ENCODE results near the gene ABHD5.
A peak's percentile ranks its signal among the peaks of the same experiment; 100 is the strongest.

ABHD5 gene

DNA sequence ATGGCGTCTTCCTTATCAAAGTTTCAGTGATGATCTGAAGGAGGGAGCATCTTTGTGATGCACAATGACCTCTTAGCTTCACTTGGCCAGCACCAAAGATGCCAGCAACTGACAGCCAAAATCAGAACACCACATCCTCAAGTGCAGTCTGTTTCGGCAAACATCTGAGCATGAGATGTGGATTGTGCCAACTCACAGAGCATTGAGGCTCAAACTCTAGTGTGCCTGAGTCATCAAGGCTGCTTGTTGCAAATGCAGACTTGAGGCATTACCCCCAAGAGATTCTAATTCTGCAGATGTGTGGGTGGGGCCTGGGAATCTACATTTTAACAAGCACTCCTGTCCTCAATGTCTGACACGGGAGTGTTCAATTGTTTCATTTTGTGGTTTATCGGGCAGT, 35.8 kb downstream of the ABHD5 start:
- TF ChIP-seq, protein P1, sequence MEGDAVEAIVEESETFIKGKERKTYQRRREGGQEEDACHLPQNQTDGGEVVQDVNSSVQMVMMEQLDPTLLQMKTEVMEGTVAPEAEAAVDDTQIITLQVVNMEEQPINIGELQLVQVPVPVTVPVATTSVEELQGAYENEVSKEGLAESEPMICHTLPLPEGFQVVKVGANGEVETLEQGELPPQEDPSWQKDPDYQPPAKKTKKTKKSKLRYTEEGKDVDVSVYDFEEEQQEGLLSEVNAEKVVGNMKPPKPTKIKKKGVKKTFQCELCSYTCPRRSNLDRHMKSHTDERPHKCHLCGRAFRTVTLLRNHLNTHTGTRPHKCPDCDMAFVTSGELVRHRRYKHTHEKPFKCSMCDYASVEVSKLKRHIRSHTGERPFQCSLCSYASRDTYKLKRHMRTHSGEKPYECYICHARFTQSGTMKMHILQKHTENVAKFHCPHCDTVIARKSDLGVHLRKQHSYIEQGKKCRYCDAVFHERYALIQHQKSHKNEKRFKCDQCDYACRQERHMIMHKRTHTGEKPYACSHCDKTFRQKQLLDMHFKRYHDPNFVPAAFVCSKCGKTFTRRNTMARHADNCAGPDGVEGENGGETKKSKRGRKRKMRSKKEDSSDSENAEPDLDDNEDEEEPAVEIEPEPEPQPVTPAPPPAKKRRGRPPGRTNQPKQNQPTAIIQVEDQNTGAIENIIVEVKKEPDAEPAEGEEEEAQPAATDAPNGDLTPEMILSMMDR (conservative IDR thresholded peaks at IDR 0.05; ENCODE audit: low read length), result no peak
- H3K4me3 ChIP-seq (ENCODE audit: low read length), result no peak overlapping the region
- DNase-seq (ENCODE audit: low read depth), result peak; percentile 66

GRCh38 chr3:43727930-43728329, 37.2 kb downstream of the ABHD5 start:
- no peak overlapping the region for H3K4me3 ChIP-seq (ENCODE audit: low read length)
- peak; percentile 32 for DNase-seq (ENCODE audit: low read depth)
- TF ChIP-seq, protein P1 (conservative IDR thresholded peaks at IDR 0.05; ENCODE audit: low read length), result no peak

DNA sequence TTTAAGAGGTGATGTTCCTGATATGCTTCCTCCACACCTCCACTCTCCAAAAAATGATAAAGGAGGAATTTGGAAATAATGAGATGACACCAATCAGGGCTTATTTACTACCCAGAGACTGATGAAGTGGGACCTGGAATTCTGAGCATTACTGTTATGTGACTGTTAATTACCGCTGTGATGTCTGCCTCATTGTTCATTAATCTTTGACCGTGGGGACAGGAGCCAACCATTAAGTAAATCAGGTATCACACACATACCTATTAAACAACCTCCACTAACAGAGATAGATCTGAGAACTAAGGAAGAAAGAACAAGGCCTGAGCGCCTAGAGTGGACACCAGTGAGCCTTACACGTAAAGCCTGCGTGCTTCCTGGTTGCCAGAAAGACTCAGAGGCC, 37.7 kb downstream of the ABHD5 start:
- TF ChIP-seq, protein P1 (conservative IDR thresholded peaks at IDR 0.05; ENCODE audit: low read length), result no peak
- no peak for DNase-seq (ENCODE audit: low read depth)
- H3K4me3 ChIP-seq (ENCODE audit: low read length), result no peak overlapping the region

DNA sequence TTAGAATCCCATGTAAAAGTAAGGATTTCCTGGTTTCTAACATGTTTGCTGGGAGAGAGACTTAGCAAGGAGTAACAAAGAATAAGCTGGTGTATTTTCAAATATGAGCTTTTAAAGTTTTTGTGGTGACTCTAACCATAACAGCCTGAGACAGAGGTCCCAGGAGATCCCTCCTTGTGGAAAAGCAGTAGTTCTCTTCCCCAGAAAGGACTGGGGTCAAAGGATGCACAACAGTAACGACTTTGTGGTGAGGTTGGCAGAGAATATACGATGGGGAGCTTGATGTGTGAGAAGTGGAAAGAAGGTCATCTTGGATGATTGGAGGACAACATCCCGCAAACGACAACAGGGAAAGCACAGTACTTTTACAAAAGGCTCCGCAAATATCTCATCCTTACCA, 38.2 kb downstream of the ABHD5 start:
- DNase-seq (ENCODE audit: low read depth), result no peak

GRCh38 chr3:43729707-43730414, 39.1 kb downstream of the ABHD5 start:
- no peak for DNase-seq (ENCODE audit: low read depth)
- TF ChIP-seq, protein P1 (conservative IDR thresholded peaks at IDR 0.05; ENCODE audit: low read length), result no peak
- no peak overlapping the region for H3K4me3 ChIP-seq (ENCODE audit: low read length)

More for the DNA sequence above, 38.2 kb downstream of the ABHD5 start:
- H3K4me3 ChIP-seq (ENCODE audit: low read length), result no peak overlapping the region
- TF ChIP-seq, protein P1 (conservative IDR thresholded peaks at IDR 0.05; ENCODE audit: low read length), result no peak

DNA sequence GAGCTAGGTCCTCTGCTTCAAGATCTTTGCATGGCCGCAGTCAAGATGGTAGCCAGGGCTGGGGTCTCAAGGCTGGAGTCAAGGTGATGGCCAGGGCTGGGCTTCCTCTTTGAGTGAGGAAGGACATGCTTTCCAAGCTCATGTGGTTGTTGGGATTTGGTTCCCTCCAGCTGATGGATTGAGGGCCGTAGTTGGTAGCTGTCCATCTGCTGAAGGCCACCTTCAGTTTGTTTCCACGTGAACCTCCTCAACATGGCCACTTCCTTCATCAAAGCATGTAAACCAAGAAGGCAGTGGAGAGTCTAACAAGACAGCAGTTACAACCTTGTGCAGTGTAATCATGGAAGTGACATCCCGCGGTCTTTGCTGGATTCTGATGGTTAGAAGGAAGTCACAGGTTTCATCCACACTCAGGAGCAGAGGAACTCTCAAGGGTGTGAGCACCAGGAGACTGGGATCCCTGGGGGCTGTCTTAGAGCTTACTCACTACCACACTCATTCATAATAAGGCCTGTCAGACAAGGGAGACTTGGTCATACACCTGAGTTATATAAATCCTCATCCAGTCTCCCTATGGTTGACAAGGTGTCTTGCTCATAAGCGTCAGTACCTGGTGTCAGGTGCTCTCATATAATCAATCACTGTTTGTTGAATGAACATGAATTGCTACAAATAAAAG, 42.1 kb downstream of the ABHD5 start:
- TF ChIP-seq, protein P1 (conservative IDR thresholded peaks at IDR 0.05; ENCODE audit: low read length), result no peak
- DNase-seq (ENCODE audit: low read depth), result peak; percentile 9
- H3K4me3 ChIP-seq (ENCODE audit: low read length), result no peak overlapping the region

Data from AG10803 (cell line).